ENCODE results near the gene IL17RA.

DNA sequence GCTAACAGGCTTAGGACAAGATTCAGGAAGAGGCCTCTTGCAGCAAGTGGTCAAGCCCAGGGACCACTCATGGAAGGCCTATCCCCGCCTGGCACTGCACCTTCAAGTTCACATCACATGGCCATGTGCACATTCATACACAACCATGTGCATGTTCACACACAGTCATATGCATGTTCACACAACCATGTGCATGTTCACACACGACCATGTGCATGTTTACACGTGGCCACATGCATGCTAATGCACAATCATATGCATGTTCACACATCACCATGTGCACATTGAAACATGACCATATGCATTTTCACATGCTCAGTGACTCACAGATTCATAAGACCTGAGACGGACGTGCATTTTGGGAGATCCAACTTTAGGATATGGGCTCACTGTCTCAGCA, 28.7 kb upstream of the IL17RA start:
- TF ChIP-seq POLR2A (IDR thresholded peaks at IDR 0.05; ENCODE audit: low read depth) (no peak), POLR2AphosphoS5 (IDR thresholded peaks at IDR 0.05) (no peak)
